Non-pigmented ciliary epithelial cell (primary cell): Measurements from ENCODE around the gene UBN2.
"Not testable (repeated sequence)": the region's sequence is repeated elsewhere in the genome, so short reads cannot be mapped to it uniquely, and the experiment has no call there.

Source experiments
- DNase-seq: peaks from one replicate; pipeline ENCODE4 v3.0.0-alpha.2; 2010; ENCODE audit warnings: low read depth

The UBN2 gene

GRCh38 chr7:139230774-139231512, at the start of gene UBN2:
UBN2 (plus strand) TSS chr7:139231237; CDS start chr7:139231485, 248 bp downstream.
- DNase-seq: peak; percentile 92

- DNase-seq: no peak
Measured at GRCh38 chr7:139181404-139181803, 49.6 kb upstream of the UBN2 start.

- no peak for DNase-seq
Measured at GRCh38 chr7:139182363-139182762, 48.7 kb upstream of the UBN2 start.

- DNase-seq: no peak
Measured at GRCh38 chr7:139183251-139183650, 47.8 kb upstream of the UBN2 start.

DNA sequence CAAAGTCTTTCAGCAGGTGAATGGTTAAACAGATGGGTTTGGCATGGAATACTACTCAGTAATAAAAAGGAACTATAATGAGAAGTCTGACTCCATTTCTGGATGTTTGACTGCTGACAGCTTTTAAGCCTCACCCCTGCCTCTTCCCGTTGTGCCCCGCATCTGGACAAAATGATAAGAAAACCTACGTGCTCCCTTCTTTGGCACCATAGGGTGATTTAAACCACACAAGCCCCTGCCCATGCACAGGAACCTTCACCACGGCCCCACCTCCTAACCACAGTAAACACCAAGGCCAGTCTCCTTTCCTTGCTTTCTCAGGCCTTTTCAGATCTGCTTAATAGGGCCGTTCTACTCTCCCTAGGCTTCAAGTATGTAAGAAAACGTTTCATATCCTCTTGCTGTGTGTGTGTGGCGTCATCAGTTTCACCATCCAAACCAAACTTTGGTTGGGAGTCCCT, 47.1 kb upstream of the UBN2 start:
- DNase-seq: no peak

GRCh38 chr7:139186146-139186545, 44.9 kb upstream of the UBN2 start:
- no peak for DNase-seq

DNA sequence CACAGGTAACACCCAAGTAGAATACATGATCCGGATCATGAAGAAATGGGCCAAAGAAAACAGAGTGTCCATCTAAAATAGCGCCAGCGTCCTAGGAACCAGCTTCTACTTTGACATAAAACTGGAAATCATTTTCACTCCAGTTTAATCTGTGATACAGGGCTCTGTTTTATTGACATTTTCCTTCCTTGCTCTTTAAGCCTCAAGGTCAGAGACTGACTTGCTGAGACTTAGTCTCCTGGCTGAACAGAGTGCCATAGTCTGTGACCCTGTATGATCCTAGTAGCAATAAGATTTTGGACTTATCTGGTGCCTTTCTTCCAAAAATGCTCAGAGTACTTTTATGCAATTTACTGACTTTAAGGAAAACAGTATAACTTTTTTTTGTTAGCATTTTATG, 41.7 kb upstream of the UBN2 start:
- no peak for DNase-seq

DNA sequence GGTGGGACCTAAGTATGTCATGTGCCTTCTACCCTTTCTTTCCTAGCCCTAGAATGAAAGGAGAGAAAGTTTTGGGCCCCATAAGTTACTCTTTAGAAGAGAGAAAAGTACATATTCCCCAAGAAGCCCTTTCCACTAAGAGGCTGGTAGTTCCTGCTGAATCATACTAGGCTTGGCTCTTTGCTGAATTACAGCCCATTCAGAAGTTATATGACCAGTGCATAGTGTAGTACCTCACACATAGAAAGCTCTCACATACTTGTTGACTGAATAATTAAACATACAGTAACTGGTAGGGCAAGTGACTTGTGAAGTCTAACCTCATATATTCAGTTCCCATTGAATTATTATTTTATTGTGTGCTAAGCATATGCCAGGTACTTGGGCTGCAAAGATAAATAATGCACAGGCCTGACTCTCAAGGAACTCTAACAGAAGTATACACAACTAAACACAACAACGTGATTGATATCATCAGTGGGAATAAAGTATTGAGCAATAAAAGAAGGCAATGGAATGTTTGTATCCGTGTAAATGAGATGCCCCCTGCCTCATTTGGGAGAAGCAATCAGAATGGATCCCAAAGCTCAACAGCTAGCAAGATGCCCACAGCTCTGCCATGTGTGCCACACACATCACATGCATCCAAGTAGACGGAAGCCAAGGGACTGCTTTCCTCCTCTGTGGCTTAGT, 38.9 kb upstream of the UBN2 start:
- DNase-seq: no peak

- DNase-seq: no peak
Measured at GRCh38 chr7:139200382-139200781, 30.7 kb upstream of the UBN2 start.

DNA sequence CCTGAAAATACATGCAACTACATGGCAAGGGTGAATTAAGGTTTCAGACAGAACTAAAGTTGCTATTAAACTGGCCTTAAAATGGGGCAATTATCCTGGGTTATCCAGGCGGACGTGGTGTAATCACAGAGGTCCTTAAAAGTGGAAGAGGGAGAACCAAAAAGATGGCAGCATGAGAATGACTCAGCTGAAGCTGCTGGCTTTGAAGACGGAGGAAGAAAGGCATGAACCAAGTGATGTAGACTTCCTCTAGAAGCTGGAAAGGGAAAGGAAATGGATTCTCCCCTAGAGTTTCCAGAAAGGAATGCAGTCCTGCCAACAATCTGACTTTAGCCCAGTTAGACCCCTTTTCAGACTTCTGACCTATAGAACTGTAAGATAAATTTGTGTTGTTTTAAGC, 27.0 kb upstream of the UBN2 start:
- no peak for DNase-seq

GRCh38 chr7:139205843-139206242, 25.2 kb upstream of the UBN2 start:
- DNase-seq: no peak

DNA sequence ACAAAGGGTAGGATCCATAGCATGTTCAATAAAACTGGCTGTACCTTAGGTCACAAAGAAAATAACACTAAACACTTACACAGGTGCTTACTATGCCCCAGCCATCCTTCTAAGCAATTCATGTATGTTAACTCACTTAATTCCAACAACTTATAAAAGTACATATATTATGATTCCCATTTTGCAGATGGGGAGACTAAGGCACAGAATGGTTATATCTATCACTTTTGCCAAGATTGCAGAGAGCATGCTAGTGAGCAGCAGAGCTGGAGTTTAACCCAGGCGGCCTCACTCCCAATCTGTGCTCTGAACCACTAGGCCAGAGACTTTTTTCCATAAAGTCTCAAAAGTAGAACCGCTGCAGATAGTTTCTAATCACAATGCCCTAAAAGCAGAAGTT, 18.9 kb upstream of the UBN2 start:
- no peak for DNase-seq

DNA sequence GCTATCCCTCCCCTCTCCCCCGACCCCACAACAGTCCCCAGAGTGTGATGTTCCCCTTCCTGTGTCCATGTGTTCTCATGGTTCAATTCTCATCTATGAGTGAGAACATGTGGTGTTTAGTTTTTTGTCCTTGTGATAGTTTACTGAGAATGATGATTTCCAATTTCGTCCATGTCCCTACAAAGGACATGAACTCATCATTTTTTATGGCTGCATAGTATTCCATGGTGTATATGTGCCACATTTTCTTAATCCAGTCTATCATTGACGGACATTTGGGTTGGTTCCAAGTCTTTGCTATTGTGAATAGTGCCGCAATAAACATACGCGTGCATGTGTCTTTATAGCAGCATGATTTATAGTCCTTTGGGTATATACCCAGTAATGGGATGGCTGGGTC, 17.5 kb upstream of the UBN2 start:
- DNase-seq: not testable (repeated sequence)

DNA sequence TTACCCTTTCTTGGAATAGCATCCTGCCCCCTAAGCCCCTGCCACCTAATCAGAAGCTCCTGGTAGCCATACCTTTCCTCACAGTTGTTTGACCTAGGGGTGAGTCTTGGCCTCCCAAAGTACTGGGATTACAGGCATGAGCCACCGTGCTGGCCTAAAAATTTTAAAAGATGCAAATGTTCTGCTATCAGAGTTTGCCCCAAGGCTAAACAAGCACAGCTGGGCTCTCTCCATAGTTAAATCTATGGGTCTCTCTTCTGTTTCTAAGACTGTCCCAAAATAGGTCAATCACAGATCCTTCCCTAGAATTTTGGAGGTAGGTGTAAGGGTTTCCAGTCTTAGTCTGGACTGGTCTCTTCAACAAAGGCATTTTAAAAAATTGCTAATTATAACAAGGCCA, 12.9 kb upstream of the UBN2 start:
- no peak for DNase-seq

- no peak for DNase-seq
Measured at GRCh38 chr7:139224219-139224618, 6.8 kb upstream of the UBN2 start.

DNA sequence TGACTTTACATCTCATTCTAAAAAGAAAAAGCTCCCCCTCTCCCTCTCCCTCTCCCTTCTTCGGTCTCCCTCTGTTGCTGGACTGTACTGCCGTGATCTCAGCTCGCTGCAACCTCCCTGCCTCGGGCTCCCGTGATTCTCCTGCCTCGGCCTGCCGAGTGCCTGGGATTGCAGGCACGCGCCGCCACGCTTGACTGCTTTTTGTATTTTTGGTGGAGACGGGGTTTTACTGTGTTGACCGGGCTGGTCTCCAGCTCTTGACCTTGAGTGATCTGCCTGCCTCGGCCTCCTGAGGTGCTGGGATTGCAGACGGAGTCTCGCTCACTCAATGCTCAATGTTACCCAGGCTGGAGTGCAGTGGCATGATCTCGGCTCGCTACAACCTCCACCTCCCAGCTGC, 6.2 kb upstream of the UBN2 start:
- DNase-seq: not testable (repeated sequence)

DNA sequence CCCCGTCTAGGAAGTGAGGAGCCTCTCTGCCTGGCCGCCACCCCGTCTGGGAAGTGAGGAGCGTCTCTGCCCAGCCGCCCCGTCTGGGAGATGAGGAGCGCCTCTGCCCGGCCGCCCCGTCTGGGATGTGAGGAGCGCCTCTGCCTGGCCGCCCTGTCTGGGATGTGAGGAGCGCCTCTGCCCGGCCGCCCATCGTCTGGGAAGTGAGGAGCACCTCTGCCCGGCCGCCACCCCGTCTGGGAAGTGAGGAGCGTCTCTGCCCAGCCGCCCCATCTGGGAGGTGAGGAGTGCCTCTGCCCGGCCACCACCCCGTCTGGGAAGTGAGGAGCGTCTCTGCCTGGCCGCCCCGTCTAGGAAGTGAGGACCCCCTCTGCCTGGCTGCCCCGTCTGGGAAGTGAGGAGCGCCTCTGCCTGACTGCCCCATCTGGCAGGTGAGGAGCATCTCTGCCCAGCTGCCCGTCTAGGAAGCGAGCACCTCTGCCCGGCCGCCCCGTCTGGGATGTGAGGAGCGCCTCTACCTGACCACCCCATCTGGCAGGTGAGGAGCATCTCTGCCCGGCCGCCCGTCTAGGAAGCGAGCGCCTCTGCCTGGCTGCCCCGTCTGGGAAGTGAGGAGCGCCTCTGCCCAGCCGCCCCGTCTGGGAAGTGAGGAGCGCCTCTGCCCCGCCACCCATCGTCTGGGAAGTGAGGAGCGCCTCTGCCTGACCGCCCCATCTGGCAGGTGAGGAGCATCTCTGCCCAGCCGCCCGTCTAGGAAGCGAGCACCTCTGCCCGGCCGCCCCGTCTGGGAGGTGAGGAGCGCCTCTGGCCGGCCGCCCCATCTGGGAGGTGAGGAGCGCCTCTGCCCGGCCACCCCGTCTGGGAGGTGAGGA, 5.5 kb upstream of the UBN2 start:
- DNase-seq: not testable (repeated sequence)

- DNase-seq: not testable (repeated sequence)
Measured at GRCh38 chr7:139226158-139226515, 4.9 kb upstream of the UBN2 start.

- not testable (repeated sequence) for DNase-seq
Measured at GRCh38 chr7:139226988-139227488, 4.0 kb upstream of the UBN2 start.

GRCh38 chr7:139230023-139230422, 1.0 kb upstream of the UBN2 start:
- no peak for DNase-seq

DNA sequence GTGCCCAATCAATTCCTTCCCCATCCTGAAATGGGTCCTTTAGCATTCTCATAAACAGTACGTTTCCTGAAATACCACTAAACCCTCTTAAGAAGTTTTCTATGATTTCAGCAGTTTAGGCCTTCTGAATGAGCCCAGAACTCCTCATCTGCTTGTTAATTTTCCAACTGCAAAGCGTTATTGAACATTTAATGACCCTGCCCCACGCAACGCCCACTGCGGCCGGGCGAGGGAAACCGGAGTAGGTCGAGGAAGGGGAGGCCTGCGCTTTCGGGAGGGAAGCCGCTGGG, 608 bp upstream of the UBN2 start:
- DNase-seq: no peak

- DNase-seq: no peak
Measured at GRCh38 chr7:139231513-139232376, 708 bp downstream of the UBN2 start.
